KMS-11 (cell line): ENCODE results near the gene SYCE3.

Source experiments
- H2AFZ ChIP-seq: fragments of 200-600 bp; sonication (generic); 2 replicates; pipeline ENCODE4 v1.6.1; 2016; ENCODE audit warnings: antibody characterized with exemption, mixed run types, low read depth
- H3K27ac ChIP-seq: fragments of 200-600 bp; sonication (generic); 2 replicates; pipeline ENCODE4 v1.6.1; 2016; ENCODE audit warnings: mild to moderate bottlenecking, mixed run types
- H3K27me3 ChIP-seq: fragments of 200-600 bp; sonication (generic); 2 replicates; pipeline ENCODE4 v1.6.1; 2017; ENCODE audit warnings: mild to moderate bottlenecking, low read depth, mixed run types, moderate library complexity; ENCODE audit not compliant: insufficient read depth
- H3K36me3 ChIP-seq: fragments of 200-600 bp; sonication (generic); 2 replicates; pipeline ENCODE4 v1.6.1; 2017; ENCODE audit warnings: mild to moderate bottlenecking, mixed run types; ENCODE audit not compliant: insufficient read depth
- H3K4me1 ChIP-seq: fragments of 200-600 bp; sonication (generic); 2 replicates; pipeline ENCODE4 v1.6.1; 2016; ENCODE audit warnings: mild to moderate bottlenecking, low read depth, mixed run types; ENCODE audit not compliant: poor library complexity, severe bottlenecking
- H3K4me2 ChIP-seq: fragments of 200-600 bp; sonication (generic); 2 replicates; pipeline ENCODE4 v1.7.0; 2016; ENCODE audit warnings: mild to moderate bottlenecking, mixed run types
- H3K4me3 ChIP-seq: fragments of 200-600 bp; sonication (generic); IDR thresholded peaks from 2 replicates; pipeline ENCODE4 v1.6.1; 2017; ENCODE audit warnings: low read depth, low read length, mixed read lengths; ENCODE audit not compliant: insufficient read depth
- H3K79me2 ChIP-seq: fragments of 200-600 bp; sonication (generic); 2 replicates; pipeline ENCODE4 v1.6.1; 2016; ENCODE audit warnings: low read depth, mixed run types; ENCODE audit not compliant: insufficient read depth
- H3K9ac ChIP-seq: fragments of 200-600 bp; sonication (generic); 2 replicates; pipeline ENCODE4 v1.6.1; 2016; ENCODE audit warnings: mild to moderate bottlenecking, mixed run types
- H4K20me1 ChIP-seq: fragments of 200-600 bp; sonication (generic); 2 replicates; pipeline ENCODE4 v1.6.1; 2016; ENCODE audit warnings: mild to moderate bottlenecking, mixed run types; ENCODE audit not compliant: insufficient read depth
- CTCF ChIP-seq: fragments of 200-600 bp; sonication (generic); conservative IDR thresholded peaks from 2 replicates; pipeline ENCODE4 v1.6.1; 2017; ENCODE audit warnings: low read depth, mild to moderate bottlenecking, antibody characterized with exemption, low read length, moderate library complexity, mixed read lengths

Gene SYCE3

GRCh38 chr22:50519151-50519550 lies 43.6 kb downstream of the SYCE3 start:
- Histone ChIP-seq H3K4me3 (no peak overlapping the region), H3K27me3 (no peaks in the 10 kb centered on the region), H3K9ac (no peak overlapping the region), H3K4me1 (no peaks in the 10 kb centered on the region), H3K4me2 (no peak overlapping the region), H2AFZ (no peak overlapping the region), H4K20me1 (no peaks in the 10 kb centered on the region), H3K36me3 (no peaks in the 10 kb centered on the region), H3K27ac (no peak overlapping the region), H3K79me2 (peaks cover 16% of the 10 kb centered on the region; the same call in 1 of the 2 replicates)
- TF ChIP-seq CTCF, result no peak

GRCh38 chr22:50518606-50519005 lies 44.1 kb downstream of the SYCE3 start:
- no peak overlapping the region for H3K27ac ChIP-seq
- no peaks in the 10 kb centered on the region for H3K36me3 ChIP-seq
- H2AFZ ChIP-seq, result no peak overlapping the region
- no peaks in the 10 kb centered on the region for H3K27me3 ChIP-seq
- no peak overlapping the region for H3K4me3 ChIP-seq
- no peak for TF ChIP-seq CTCF
- no peak overlapping the region for H3K4me2 ChIP-seq
- peaks cover 19% of the 10 kb centered on the region for H3K79me2 ChIP-seq
- no peak overlapping the region for H3K9ac ChIP-seq
- H3K4me1 ChIP-seq, result no peaks in the 10 kb centered on the region
- H4K20me1 ChIP-seq, result no peaks in the 10 kb centered on the region

- Histone ChIP-seq H3K36me3 (no peaks in the 10 kb centered on the region), H3K27ac (no peak overlapping the region), H3K4me1 (no peaks in the 10 kb centered on the region), H3K79me2 (peaks cover 23% of the 10 kb centered on the region), H3K9ac (no peak overlapping the region), H3K27me3 (no peaks in the 10 kb centered on the region), H2AFZ (no peak overlapping the region), H3K4me2 (no peak overlapping the region), H4K20me1 (no peaks in the 10 kb centered on the region), H3K4me3 (no peak overlapping the region)
- no peak for TF ChIP-seq CTCF
Observed at GRCh38 chr22:50517495-50518260, 45.0 kb downstream of the SYCE3 start.

- no peaks in the 10 kb centered on the region for H3K36me3 ChIP-seq
- H3K4me3 ChIP-seq, result no peak overlapping the region
- H3K4me2 ChIP-seq, result no peak overlapping the region
- no peak overlapping the region for H3K27ac ChIP-seq
- no peaks in the 10 kb centered on the region for H4K20me1 ChIP-seq
- peaks cover 30% of the 10 kb centered on the region for H3K79me2 ChIP-seq
- no peak overlapping the region for H2AFZ ChIP-seq
- peaks cover 2% of the 10 kb centered on the region for H3K4me1 ChIP-seq
- TF ChIP-seq CTCF, result no peak
- no peak overlapping the region for H3K9ac ChIP-seq
- H3K27me3 ChIP-seq, result no peaks in the 10 kb centered on the region
Observed at GRCh38 chr22:50516891-50517290, 45.8 kb downstream of the SYCE3 start.
